ENCODE data around the gene NTSR1. TPM values are rescaled to one million over a fixed set of nuclear protein-coding genes. Genes with fewer than 3 reads are reported as not detected.

NTSR1 gene
- total and polyA plus RNA-seq, 4 experiments from 2014 or later, result 0.30 to 0.38 TPM; not detected in 2

DNA sequence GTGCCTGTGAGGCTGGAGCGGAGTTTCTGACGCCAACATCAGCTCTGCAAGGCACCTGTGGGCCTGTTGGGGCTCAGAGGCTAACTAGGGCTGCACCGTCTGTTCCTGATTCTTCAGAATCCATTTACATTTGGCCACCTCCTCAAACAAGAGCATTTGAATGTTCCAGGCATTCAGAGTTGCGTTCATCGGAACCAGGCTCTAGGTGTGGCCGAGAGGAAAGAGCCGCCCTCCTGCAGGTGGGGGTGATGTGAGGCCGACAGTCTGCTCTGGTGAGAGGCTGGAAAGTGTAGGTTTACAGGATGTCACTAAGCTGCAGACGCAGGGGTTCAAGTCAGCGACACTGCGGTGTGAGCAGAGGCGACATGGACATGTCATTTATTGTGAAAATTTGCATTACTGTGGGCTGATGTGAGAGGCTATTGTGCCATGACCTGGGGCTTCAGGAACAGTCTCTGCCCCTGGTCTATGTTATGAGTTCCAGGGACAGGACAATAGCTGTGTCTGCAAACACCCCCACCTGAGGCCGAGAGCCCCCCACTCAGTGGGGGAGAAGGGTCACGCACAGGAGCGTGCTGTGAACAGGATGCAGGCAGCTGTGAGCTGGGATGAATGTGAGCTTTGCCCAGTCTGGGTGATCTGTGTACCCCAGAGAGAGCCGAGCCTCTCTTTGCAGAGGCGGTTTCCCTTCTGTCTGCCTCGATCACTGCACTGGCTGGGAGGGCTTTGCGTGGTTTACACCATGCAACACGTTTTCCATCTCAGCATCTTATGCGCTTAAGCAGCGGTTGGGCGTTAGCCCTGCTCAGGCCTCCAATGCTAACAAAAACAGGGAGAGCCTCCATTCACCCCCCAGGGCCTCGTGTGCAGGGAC, 45.3 kb upstream of the NTSR1 start:
- no peak for DNase-seq
- no peaks in the 10 kb centered on the region for H3K36me3 ChIP-seq (ENCODE audit: insufficient read depth, low read length)
- H3K27ac ChIP-seq (ENCODE audit: low read depth, low read length), result no peak overlapping the region
- H3K4me1 ChIP-seq (ENCODE audit: insufficient read depth, low read length), result no peaks in the 10 kb centered on the region
- H3K9me3 ChIP-seq (ENCODE audit: control insufficient read depth in 1 of 2, low read length in 2 of 2), result no peaks in the 10 kb centered on the region
- Mint-ChIP-seq H3K4me1 (peaks cover 0 to under 1% (median 0%) of the 10 kb centered on the region in 4 donors), H3K9me3 (peaks cover 0 to 3% (median 0%) of the 10 kb centered on the region in 8 donors), H3K4me3 (no peak overlapping the region), H3K27me3 (no peaks in the 10 kb centered on the region), H3K27ac (no peak overlapping the region), H3K36me3 (no peaks in the 10 kb centered on the region)
- H3K4me3 ChIP-seq (ENCODE audit: low read length in 2 of 2), result no peak overlapping the region
- intact Hi-C loops (cut with micrococcal nuclease), result loop anchor here (10.0 kb wide), 1 partner anchor 341 kb away; the partner anchor contains the start of gene BHLHE23
- POLR2A ChIA-PET (ENCODE audit: partially characterized antibody), result no interaction called here
- H3K27me3 ChIP-seq (ENCODE audit: insufficient read depth, low read length), result no peaks in the 10 kb centered on the region
- CTCF ChIA-PET (ENCODE audit: partially characterized antibody), result interaction anchor here (2.1 kb wide), 1 partner anchor 128 kb away, joined by 5 read pairs; no protein-coding TSS in a partner anchor

DNA sequence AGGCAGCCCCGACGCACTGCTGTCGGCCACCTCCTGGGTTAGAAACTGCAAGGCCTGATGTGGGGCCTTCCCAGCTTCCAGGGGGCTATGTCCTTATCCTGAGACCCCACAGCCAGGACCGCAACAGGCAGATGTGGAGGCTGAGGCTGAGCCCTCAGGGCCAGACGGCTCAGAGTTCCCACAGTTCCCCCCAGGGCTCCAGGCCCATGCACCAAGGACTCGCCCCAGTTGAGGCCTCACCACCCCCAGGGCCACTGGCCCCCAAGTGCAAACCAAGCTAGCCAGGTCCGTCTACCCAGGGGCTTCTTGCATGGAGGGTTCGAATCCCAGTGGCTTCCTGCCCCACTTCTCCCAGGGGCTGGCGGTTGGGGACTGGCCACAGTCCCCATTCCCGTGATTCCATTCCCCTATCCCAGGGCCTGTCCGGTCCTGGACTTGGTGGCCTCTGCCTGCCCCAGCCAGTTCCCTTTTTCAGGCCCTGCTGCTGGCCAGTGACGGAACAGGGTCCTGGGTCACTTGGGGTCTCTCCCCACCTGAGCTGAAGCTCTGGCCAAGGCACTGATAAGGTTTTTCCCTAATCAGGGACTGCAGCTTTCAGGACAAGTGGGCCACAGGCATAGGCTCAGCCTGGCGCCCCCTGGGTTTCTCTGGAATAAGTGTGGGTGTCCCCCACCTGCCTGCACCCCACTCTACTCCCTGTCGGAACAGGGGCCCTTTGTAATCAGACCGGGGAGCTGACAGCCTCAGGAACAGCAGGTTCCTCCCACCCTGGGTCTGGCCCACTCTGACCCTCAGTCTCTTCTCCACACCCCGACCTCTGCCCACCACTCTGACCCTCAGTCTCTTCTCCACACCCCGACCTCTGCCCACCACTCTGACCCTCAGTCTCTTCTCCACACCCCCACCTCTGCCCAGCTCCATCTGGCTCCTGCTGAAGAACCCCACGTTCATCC, 44.3 kb upstream of the NTSR1 start:
- CTCF ChIA-PET (ENCODE audit: partially characterized antibody), result interaction anchor here (1.1 to 2.1 kb wide), 2 partner anchors 9 to 127 kb away, joined by 3 to 5 read pairs; no protein-coding TSS in a partner anchor

DNA sequence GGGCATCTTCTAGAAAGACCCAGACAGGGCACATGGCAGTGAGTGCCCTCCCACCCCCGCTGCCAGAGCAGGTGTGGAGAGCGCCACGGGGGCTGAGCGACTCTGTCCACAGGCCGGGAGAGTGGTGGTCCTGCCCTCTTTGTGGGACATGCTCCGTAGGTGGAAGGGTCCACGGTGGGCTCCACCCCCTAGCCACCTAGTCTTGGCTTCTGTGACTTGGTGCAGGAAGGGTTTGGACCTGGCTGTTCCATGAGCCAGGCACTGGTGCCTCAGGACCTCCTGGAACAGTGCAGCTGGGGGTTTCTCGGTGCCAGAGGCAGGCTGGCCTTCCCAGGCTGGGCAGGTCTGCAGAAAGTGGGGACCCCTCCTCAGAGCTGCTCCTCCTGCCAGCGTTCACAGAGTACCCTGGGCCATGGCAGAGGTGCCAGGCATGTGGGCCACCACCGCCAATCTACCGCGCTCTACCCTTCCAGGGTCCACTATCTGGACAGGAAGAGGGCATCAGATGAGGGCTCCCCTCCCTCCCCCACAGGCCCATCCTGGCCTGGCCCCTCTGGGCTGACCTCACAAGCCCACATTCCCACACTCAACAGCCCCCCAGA, 43.4 kb upstream of the NTSR1 start:
- CTCF ChIA-PET (ENCODE audit: partially characterized antibody), result interaction anchor here (1.1 to 2.1 kb wide), 2 partner anchors 8 to 126 kb away, joined by 3 to 5 read pairs; no protein-coding TSS in a partner anchor
- Histone ChIP-seq H3K4me3 (ENCODE audit: low read length in 2 of 2) (no peak overlapping the region), H3K36me3 (ENCODE audit: insufficient read depth, low read length) (no peaks in the 10 kb centered on the region), H3K4me1 (ENCODE audit: insufficient read depth, low read length) (no peaks in the 10 kb centered on the region), H3K9me3 (ENCODE audit: control insufficient read depth in 1 of 2, low read length in 2 of 2) (no peaks in the 10 kb centered on the region), H3K27me3 (ENCODE audit: insufficient read depth, low read length) (no peaks in the 10 kb centered on the region), H3K27ac (ENCODE audit: low read depth, low read length) (no peak overlapping the region)
- Mint-ChIP-seq H3K36me3 (no peaks in the 10 kb centered on the region), H3K27me3 (no peaks in the 10 kb centered on the region), H3K4me1 (peaks cover 0 to 3% (median 0%) of the 10 kb centered on the region in 4 donors), H3K27ac (no peak overlapping the region), H3K9me3 (peaks cover 0 to 2% (median 0%) of the 10 kb centered on the region in 8 donors), H3K4me3 (no peak overlapping the region)
- DNase-seq, result no peak
- POLR2A ChIA-PET (ENCODE audit: partially characterized antibody), result no interaction called here
- intact Hi-C loops (cut with micrococcal nuclease), result loop anchor here (10.0 kb wide), 1 partner anchor 340 kb away; the partner anchor contains the start of gene BHLHE23

More for the DNA sequence above, 44.3 kb upstream of the NTSR1 start:
- Histone ChIP-seq H3K27me3 (ENCODE audit: insufficient read depth, low read length) (no peaks in the 10 kb centered on the region), H3K4me1 (ENCODE audit: insufficient read depth, low read length) (no peaks in the 10 kb centered on the region), H3K9me3 (ENCODE audit: control insufficient read depth in 1 of 2, low read length in 2 of 2) (no peaks in the 10 kb centered on the region), H3K4me3 (ENCODE audit: low read length in 2 of 2) (no peak overlapping the region), H3K36me3 (ENCODE audit: insufficient read depth, low read length) (no peaks in the 10 kb centered on the region), H3K27ac (ENCODE audit: low read depth, low read length) (no peak overlapping the region)
- POLR2A ChIA-PET (ENCODE audit: partially characterized antibody), result no interaction called here
- H3K27ac Mint-ChIP-seq, result no peak overlapping the region
- no peaks in the 10 kb centered on the region for H3K27me3 Mint-ChIP-seq
- intact Hi-C loops (cut with micrococcal nuclease), result loop anchor here (10.0 kb wide), 1 partner anchor 341 kb away; the partner anchor contains the start of gene BHLHE23
- H3K9me3 Mint-ChIP-seq, result peaks cover 0 to 2% (median 0%) of the 10 kb centered on the region in 8 donors
- H3K4me1 Mint-ChIP-seq, result peaks cover 0 to 3% (median 0%) of the 10 kb centered on the region in 4 donors
- no peak for DNase-seq
- no peaks in the 10 kb centered on the region for H3K36me3 Mint-ChIP-seq
- H3K4me3 Mint-ChIP-seq, result no peak overlapping the region

DNA sequence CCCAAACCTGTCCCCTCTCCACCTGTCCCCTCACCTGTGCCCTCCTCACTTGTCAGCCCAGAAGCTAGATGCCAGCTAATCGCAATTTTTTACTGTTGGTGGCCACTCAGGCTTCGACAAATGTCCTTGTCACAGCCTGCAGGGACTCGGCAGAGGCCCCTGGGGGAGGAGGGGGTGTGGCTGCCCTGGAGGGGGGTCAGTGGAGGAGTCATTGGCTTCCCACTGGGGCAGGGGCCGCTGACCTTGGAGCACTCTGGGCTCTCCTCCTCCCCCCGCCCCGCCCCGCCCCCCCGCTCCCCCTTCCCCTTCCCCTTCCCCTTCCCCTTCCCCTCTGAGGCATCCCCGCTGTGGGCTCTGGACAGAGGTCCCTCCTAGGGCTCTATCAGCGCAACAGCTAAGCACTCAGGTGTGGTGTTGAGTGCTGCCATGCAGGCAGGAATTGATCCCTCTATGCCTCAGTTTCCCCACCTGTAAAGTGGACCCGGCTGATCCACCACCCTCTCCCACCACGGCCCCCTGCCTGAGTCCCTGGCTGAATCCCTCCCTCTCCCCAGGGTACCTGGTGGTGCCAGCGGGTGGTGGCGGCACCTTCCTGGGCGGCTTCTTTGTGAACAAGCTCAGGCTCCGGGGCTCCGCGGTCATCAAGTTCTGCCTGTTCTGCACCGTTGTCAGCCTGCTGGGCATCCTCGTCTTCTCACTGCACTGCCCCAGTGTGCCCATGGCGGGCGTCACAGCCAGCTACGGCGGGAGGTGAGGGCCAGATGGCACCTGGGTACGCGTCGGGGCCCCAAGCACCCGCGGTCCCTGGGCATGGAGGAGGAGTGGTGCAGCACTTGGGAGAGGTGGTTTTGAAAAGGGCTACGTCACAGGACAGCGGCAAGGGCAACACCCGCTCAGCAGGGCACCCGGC, 42.6 kb upstream of the NTSR1 start:
- H3K4me1 Mint-ChIP-seq, result peaks cover 0 to 3% (median 0%) of the 10 kb centered on the region in 4 donors
- no peaks in the 10 kb centered on the region for H3K27me3 Mint-ChIP-seq
- no peaks in the 10 kb centered on the region for H3K36me3 Mint-ChIP-seq
- POLR2A ChIA-PET (ENCODE audit: partially characterized antibody), result no interaction called here
- Histone ChIP-seq H3K4me3 (ENCODE audit: low read length in 2 of 2) (no peak overlapping the region), H3K4me1 (ENCODE audit: insufficient read depth, low read length) (no peaks in the 10 kb centered on the region), H3K27me3 (ENCODE audit: insufficient read depth, low read length) (no peaks in the 10 kb centered on the region), H3K36me3 (ENCODE audit: insufficient read depth, low read length) (no peaks in the 10 kb centered on the region), H3K9me3 (ENCODE audit: control insufficient read depth in 1 of 2, low read length in 2 of 2) (no peaks in the 10 kb centered on the region), H3K27ac (ENCODE audit: low read depth, low read length) (no peak overlapping the region)
- H3K4me3 Mint-ChIP-seq, result no peak overlapping the region
- no peak overlapping the region for H3K27ac Mint-ChIP-seq
- DNase-seq, result peak in 1 of 5 donors; percentile 25
- intact Hi-C loops (cut with micrococcal nuclease), result loop anchor here (10.0 kb wide), 1 partner anchor 339 kb away; the partner anchor contains the start of gene BHLHE23
- peaks cover 0 to 2% (median 0%) of the 10 kb centered on the region in 8 donors for H3K9me3 Mint-ChIP-seq
- CTCF ChIA-PET (ENCODE audit: partially characterized antibody), result interaction anchor here (1.9 to 2.6 kb wide), 2 partner anchors 125 to 142 kb away, joined by 7 to 17 read pairs; no protein-coding TSS in a partner anchor

DNA sequence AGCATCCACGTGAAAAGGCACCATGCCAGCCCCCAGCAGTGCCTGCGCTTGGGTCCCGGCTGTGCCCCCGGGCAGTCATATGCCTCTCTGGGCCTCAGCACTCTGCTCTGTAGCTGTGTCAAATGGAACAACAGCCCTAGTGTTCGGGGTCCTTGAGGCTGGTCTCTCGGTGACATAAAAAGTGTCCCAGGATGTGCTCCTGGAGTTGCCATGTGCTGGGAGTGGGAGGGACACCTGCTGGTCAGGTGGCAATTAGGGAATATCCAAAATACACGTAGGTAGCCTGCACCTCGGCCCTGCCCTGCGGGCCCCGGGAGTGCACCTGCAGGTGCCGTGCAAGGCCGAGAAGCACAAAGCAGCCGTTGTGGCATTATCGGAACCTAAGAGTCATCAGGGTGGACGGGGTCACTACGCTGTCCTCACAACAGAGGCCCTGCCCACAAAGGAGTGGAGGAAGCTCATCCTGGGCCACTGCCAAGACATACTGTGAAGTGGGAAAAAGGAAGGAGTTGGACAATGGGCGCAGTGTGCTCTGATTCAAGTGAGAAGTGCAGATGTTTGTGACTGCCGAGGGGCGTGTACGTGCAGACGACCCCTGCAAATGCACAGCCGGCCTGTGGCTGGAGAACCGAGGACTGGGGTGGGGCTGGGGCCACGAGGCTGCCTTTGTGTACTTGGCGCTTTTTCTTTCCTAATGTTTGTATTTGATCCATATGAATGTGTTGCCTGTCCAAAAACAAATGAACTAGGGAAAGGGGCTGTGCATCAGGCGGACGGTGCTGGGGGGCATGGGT, 41.7 kb upstream of the NTSR1 start:
- H3K4me1 ChIP-seq (ENCODE audit: insufficient read depth, low read length), result no peaks in the 10 kb centered on the region
- H3K36me3 ChIP-seq (ENCODE audit: insufficient read depth, low read length), result no peaks in the 10 kb centered on the region
- Mint-ChIP-seq H3K4me1 (peaks cover 0 to 3% (median 0%) of the 10 kb centered on the region in 4 donors), H3K4me3 (no peak overlapping the region), H3K27ac (no peak overlapping the region), H3K27me3 (no peaks in the 10 kb centered on the region), H3K9me3 (peaks cover 0 to 2% (median 0%) of the 10 kb centered on the region in 8 donors), H3K36me3 (no peaks in the 10 kb centered on the region)
- intact Hi-C loops (cut with micrococcal nuclease), result loop anchor here (10.0 kb wide), 1 partner anchor 338 kb away; the partner anchor contains the start of gene BHLHE23
- no peak overlapping the region for H3K4me3 ChIP-seq (ENCODE audit: low read length in 2 of 2)
- ChIA-PET CTCF (ENCODE audit: partially characterized antibody) (interaction anchor here (1.9 to 2.6 kb wide), 2 partner anchors 125 to 142 kb away, joined by 7 to 17 read pairs; no protein-coding TSS in a partner anchor), POLR2A (ENCODE audit: partially characterized antibody) (no interaction called here)
- no peaks in the 10 kb centered on the region for H3K9me3 ChIP-seq (ENCODE audit: control insufficient read depth in 1 of 2, low read length in 2 of 2)
- DNase-seq, result peak in 1 of 5 donors; percentile 1
- no peaks in the 10 kb centered on the region for H3K27me3 ChIP-seq (ENCODE audit: insufficient read depth, low read length)
- no peak overlapping the region for H3K27ac ChIP-seq (ENCODE audit: low read depth, low read length)
